ENCODE results near the gene MDGA2.

The MDGA2 gene

GRCh38 chr14:47278233-47278842, 397.1 kb downstream of the MDGA2 start:
- in situ Hi-C loops (cut with MboI; ENCODE audit: low sequenced_read_pairs, unreplicated experiment): no loop called here
- peak; percentile 44 for DNase-seq (ENCODE audit: low spot score)
- peak; percentile 69 for TF ChIP-seq CTCF (IDR thresholded peaks at IDR 0.05; ENCODE audit: borderline replicate concordance, control extremely low read depth, extremely low read depth, insufficient read depth, missing control alignments)

- DNase-seq (ENCODE audit: low spot score): no peak
- no peak for TF ChIP-seq CTCF (IDR thresholded peaks at IDR 0.05; ENCODE audit: borderline replicate concordance, control extremely low read depth, extremely low read depth, insufficient read depth, missing control alignments)
- in situ Hi-C loops (cut with MboI; ENCODE audit: low sequenced_read_pairs, unreplicated experiment): no loop called here
Measured at GRCh38 chr14:47277703-47278102, 397.7 kb downstream of the MDGA2 start.

GRCh38 chr14:47276931-47277330, 398.5 kb downstream of the MDGA2 start:
- in situ Hi-C loops (cut with MboI; ENCODE audit: low sequenced_read_pairs, unreplicated experiment): no loop called here
- DNase-seq (ENCODE audit: low spot score): no peak
- TF ChIP-seq CTCF (IDR thresholded peaks at IDR 0.05; ENCODE audit: borderline replicate concordance, control extremely low read depth, extremely low read depth, insufficient read depth, missing control alignments): no peak

GRCh38 chr14:47273939-47274338, 401.5 kb downstream of the MDGA2 start:
- TF ChIP-seq CTCF (IDR thresholded peaks at IDR 0.05; ENCODE audit: borderline replicate concordance, control extremely low read depth, extremely low read depth, insufficient read depth, missing control alignments): no peak
- in situ Hi-C loops (cut with MboI; ENCODE audit: low sequenced_read_pairs, unreplicated experiment): no loop called here

GRCh38 chr14:47270715-47271114, 404.7 kb downstream of the MDGA2 start:
- DNase-seq (ENCODE audit: low spot score): no peak
- in situ Hi-C loops (cut with MboI; ENCODE audit: low sequenced_read_pairs, unreplicated experiment): no loop called here
- no peak for TF ChIP-seq CTCF (IDR thresholded peaks at IDR 0.05; ENCODE audit: borderline replicate concordance, control extremely low read depth, extremely low read depth, insufficient read depth, missing control alignments)

More at GRCh38 chr14:47273939-47274338, 401.5 kb downstream of the MDGA2 start:
- no peak for DNase-seq (ENCODE audit: low spot score)

GRCh38 chr14:47269756-47270492, 405.5 kb downstream of the MDGA2 start:
- no peak for TF ChIP-seq CTCF (IDR thresholded peaks at IDR 0.05; ENCODE audit: borderline replicate concordance, control extremely low read depth, extremely low read depth, insufficient read depth, missing control alignments)
- in situ Hi-C loops (cut with MboI; ENCODE audit: low sequenced_read_pairs, unreplicated experiment): no loop called here

More at GRCh38 chr14:47269756-47270492, 405.5 kb downstream of the MDGA2 start:
- DNase-seq (ENCODE audit: low spot score): no peak

Data from GM13976 (cell line).